Activated CD8-positive, alpha-beta memory T cell treated with anti-CD3 and anti-CD28 coated beads for 48 hours (primary cell): Measurements from ENCODE around the gene PHACTR3.
A peak's percentile ranks its signal among the peaks of the same experiment; 100 is the strongest.
"Not testable (repeated sequence)": the region's sequence is repeated elsewhere in the genome, so short reads cannot be mapped to it uniquely, and the experiment has no call there.

ENCODE experiments used
- DNase-seq, 3 experiments: peaks; one replicate each; pipeline ENCODE4 v3.0.0-alpha.2; 2020; ENCODE audit warnings: low read depth in 2 of 3, low spot score in 2 of 3

PHACTR3 gene

GRCh38 chr20:59603781-59604541 lies at the start of gene PHACTR3:
Gene PHACTR3 (plus strand): TSS chr20:59604540. CDS start chr20:59605015, 475 bp downstream.
- no peak for DNase-seq

- DNase-seq = not testable (repeated sequence)
These were observed 46.4 kb upstream of the PHACTR3 start for GRCh38 chr20:59557733-59558529.

- DNase-seq = no peak
These were observed 45.1 kb upstream of the PHACTR3 start for GRCh38 chr20:59559024-59559817.

- DNase-seq = no peak
These were observed 44.5 kb upstream of the PHACTR3 start for GRCh38 chr20:59559863-59560262.

- no peak for DNase-seq
These were observed 43.6 kb upstream of the PHACTR3 start for GRCh38 chr20:59560588-59561227.

- DNase-seq = no peak
These were observed 43.1 kb upstream of the PHACTR3 start for GRCh38 chr20:59561228-59561605.

- no peak for DNase-seq
These were observed 42.6 kb upstream of the PHACTR3 start for GRCh38 chr20:59561614-59562277.

GRCh38 chr20:59564171-59564570 lies 40.2 kb upstream of the PHACTR3 start:
- no peak for DNase-seq

- DNase-seq = no peak
These were observed 39.4 kb upstream of the PHACTR3 start for GRCh38 chr20:59564943-59565342.

GRCh38 chr20:59565768-59566461 lies 38.4 kb upstream of the PHACTR3 start:
- no peak for DNase-seq

- no peak for DNase-seq
These were observed 37.5 kb upstream of the PHACTR3 start for GRCh38 chr20:59566631-59567524.

GRCh38 chr20:59567585-59568508 lies 36.5 kb upstream of the PHACTR3 start:
- no peak for DNase-seq

GRCh38 chr20:59568509-59569024 lies 35.8 kb upstream of the PHACTR3 start:
- DNase-seq = no peak

GRCh38 chr20:59569305-59569704 lies 35.0 kb upstream of the PHACTR3 start:
- no peak for DNase-seq

- DNase-seq = no peak
These were observed 33.2 kb upstream of the PHACTR3 start for GRCh38 chr20:59571151-59571550.

- peak in 2 of 3 experiments; percentile 30 to 32 for DNase-seq
These were observed 32.6 kb upstream of the PHACTR3 start for GRCh38 chr20:59571551-59572314.

GRCh38 chr20:59572515-59572914 lies 31.8 kb upstream of the PHACTR3 start:
- no peak for DNase-seq
